K562 (cell line): ENCODE results near the gene HOXC11.

Experiments used
- JUNB ChIP-seq: fragments of 450-650 bp; formaldehyde crosslinking; conservative IDR thresholded peaks from 2 replicates; pipeline ENCODE4 v1.4.0; 2020; ENCODE audit warnings: mild to moderate bottlenecking
- SPI1 ChIP-seq: IDR thresholded peaks from 2 replicates; pipeline ENCODE4 v1.6.1; 2011; ENCODE audit warnings: low read depth, low read length, control low read depth, borderline replicate concordance
- ZNF655 ChIP-seq: fragments of 250-450 bp; sonication (Bioruptor Pico); IDR thresholded peaks from 2 replicates; pipeline ENCODE4 v1.5.0; 2021

- TF ChIP-seq JUNB (CRISPR knock-in tag) (no peak), SPI1 (no peak), ZNF655 (CRISPR knock-in tag) (no peak)
These were observed 19.5 kb downstream of the HOXC11 start for GRCh38 chr12:53992377-53992889.
